Epithelial cell of proximal tubule (primary cell): ENCODE results near the gene NHP2. TPM values are rescaled to one million over a fixed set of nuclear protein-coding genes. Genes with fewer than 3 reads are reported as not detected.

Source experiments
- DNase-seq: peaks from one replicate; pipeline ENCODE4 v3.0.0-alpha.2; 2011; ENCODE audit warnings: low read depth
- H3K4me3 ChIP-seq: 2 replicates; pipeline ENCODE4 v1.5.1; 2011; ENCODE audit warnings: low read depth, mild to moderate bottlenecking, low read length
- total RNA-seq: library from RNA; depleted of rRNA; stranded (reverse); fragments of >200 nt; gene quantifications from 2 replicates; pipeline ENCODE4 v1.2.3, GENCODE V29; 2015
- TF ChIP-seq, protein P1 (sequence below): conservative IDR thresholded peaks from 2 replicates; pipeline ENCODE4 v1.5.1; 2012; ENCODE audit warnings: low read depth, mild to moderate bottlenecking, low read length

The NHP2 gene
- total RNA-seq, 1 donor from 2014 or later, result 392 TPM

DNA sequence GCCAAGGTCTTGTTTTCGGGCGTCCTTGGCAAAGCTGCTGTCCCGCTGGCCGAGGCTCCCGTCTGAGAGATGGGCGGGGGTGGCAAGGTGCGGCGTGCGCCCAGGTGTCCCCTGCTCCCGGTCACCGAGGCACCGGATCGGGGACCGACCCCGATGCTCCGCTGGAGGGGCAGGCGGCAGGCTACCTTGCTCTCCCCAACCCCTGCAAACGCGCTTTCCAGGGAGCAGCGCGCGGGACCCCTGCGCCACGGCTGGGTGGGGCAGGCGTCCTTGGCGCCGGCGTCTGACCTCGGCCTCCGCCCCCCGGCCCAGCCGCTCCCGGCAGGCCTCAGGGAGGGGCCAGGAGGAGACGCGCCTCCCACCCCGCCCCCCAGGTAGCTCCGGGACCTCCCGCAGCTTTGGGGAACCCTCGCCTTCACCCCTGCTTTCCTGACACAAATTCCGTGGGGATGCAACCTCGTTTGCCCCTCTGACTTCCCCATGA, 39.8 kb downstream of the NHP2 start:
- DNase-seq, result no peak
- H3K4me3 ChIP-seq, result peak overlapping the region; percentile 70
- TF ChIP-seq, protein P1, sequence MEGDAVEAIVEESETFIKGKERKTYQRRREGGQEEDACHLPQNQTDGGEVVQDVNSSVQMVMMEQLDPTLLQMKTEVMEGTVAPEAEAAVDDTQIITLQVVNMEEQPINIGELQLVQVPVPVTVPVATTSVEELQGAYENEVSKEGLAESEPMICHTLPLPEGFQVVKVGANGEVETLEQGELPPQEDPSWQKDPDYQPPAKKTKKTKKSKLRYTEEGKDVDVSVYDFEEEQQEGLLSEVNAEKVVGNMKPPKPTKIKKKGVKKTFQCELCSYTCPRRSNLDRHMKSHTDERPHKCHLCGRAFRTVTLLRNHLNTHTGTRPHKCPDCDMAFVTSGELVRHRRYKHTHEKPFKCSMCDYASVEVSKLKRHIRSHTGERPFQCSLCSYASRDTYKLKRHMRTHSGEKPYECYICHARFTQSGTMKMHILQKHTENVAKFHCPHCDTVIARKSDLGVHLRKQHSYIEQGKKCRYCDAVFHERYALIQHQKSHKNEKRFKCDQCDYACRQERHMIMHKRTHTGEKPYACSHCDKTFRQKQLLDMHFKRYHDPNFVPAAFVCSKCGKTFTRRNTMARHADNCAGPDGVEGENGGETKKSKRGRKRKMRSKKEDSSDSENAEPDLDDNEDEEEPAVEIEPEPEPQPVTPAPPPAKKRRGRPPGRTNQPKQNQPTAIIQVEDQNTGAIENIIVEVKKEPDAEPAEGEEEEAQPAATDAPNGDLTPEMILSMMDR, result no peak

DNA sequence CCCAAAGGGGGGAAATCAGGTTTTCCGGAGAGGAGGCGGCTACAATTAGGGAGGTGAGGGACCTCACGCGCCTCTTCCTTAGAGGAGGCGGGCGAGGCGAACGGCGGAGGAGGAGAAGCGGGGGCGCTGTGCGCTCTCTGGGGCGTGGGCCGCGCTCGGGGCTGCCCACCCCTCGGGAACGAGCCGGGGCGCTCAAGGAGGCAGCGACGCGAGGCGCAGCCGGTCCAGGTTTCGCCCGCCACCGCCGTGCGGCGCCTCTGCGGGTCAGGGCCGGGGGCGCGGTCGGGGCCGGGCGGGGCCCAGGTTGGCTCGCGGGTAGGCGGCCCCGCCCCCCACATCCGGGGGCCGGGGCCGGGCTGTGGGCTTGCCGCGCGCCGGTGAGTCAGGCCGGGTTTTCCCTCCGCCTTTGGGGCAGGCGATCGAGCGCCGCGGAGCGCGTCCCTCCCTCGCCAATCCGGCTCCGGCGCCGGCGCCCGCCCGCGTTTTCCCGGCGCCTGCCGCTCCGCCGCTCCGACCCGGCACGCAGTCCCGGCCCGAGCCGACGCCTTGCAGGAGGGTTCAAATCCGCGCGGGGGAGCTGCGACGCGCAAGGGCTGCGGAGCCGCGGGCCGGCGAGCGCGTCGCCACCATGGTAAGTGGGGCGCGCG, 40.4 kb downstream of the NHP2 start, which contains the start of gene N4BP3:
TSS of gene N4BP3 (plus strand) at position 392 of the 647 bp plus-strand sequence. CDS start 6,052 bp downstream, outside the sequence.
- TF ChIP-seq, protein P1, result no peak
- DNase-seq, result no peak
- peak within 1 kb of the TSS; percentile 70 for H3K4me3 ChIP-seq

- no peak overlapping the region for H3K4me3 ChIP-seq
- no peak for DNase-seq
- TF ChIP-seq, protein P1, result no peak
These were observed 41.1 kb downstream of the NHP2 start for GRCh38 chr5:178112545-178112944.

DNA sequence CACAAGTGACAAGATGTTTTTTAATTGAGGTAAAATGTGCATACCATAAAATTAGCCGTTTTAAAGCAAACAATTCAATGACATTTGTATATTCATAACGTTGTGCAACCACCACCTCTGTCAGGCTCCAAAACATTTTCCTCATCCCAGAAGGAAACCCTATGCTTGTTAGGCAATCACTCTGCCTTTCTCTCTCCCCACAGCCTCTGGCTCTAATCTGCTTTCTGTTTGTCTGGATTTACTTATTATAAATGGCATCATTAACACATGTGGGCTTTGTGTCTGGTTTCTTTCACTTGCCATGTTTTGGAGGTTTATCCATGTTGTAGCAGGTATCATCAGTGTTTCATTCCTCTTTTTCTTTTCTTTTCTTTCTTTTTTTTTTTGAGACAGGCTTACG, 41.8 kb downstream of the NHP2 start:
- TF ChIP-seq, protein P1, result no peak
- DNase-seq, result no peak
- H3K4me3 ChIP-seq, result no peak overlapping the region

DNA sequence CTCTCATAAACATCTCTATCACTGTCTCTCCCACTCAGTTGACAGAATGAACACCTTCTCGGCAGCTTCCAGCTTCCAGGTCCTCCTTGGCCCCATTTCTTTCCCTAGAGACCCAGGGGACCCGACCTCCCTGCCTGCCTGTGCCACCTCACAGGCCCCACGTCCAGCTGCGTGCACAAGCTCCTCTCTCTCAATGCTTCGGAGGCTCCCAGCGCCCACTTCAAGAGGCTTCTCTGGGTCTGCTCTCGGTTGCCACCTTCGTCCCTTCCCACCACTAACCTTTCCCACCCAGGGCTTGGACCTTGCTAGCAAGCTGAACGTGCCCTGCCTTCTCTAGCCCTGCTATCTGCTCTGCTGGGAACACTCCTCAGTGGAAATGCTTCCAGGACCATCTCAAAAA, 43.2 kb downstream of the NHP2 start:
- no peak for DNase-seq
- TF ChIP-seq, protein P1, result no peak
- no peak overlapping the region for H3K4me3 ChIP-seq

DNA sequence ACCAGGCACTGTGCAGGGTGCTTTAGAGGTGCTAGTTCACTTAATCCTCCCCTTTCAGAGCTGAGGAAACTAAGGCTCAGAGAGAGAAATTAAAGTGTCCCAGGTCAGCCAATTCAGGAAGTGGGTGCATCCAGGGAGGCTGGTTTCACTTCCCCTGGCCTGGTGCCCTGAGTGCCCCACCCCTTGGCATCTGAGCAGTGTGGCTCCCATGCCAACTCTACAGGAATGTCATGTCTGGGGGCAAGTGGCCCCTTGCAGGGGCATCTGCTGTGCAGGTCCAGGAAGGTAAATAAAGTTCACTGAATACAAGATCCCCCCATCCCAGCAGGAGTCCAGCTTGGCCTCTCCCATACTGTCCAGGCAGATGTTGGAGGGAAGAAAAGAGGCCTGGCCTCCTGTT, 44.7 kb downstream of the NHP2 start:
- TF ChIP-seq, protein P1, result no peak
- no peak for DNase-seq
- H3K4me3 ChIP-seq, result no peak overlapping the region

DNA sequence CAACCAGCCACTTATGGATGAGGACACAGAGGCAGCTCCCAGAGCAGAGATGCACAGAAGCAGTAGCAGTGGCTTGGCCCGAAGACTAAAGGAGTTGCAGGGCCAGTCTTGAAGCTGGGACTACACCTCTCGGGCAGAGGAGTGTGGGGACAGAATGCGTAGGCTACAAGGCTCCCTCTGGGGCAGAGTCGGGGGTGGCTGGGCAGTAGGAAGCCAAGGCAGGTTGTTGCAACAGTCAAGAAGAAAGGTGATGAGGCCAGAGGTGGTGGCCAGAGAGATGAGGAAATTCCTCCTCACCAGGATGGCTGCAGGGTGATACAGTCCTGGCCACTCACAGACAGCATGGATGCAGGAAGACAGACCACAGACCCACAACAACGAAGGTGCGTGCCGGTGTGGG, 45.2 kb downstream of the NHP2 start:
- no peak for DNase-seq
- no peak overlapping the region for H3K4me3 ChIP-seq
- TF ChIP-seq, protein P1, result no peak
